A549 (cell line): ENCODE measurements around the gene RPL35.
A peak's percentile ranks its signal among the peaks of the same experiment; 100 is the strongest.

Source experiments
- CHD2 ChIP-seq: fragments of 150-350 bp; IDR thresholded peaks from 2 replicates; pipeline ENCODE4 v1.6.1; 2014; ENCODE audit warnings: low read length; ENCODE audit not compliant: partially characterized antibody
- EP300 ChIP-seq, 2 experiments: fragments of >200 bp; sonication (Bioruptor Twin); formaldehyde crosslinking; IDR thresholded peaks; 2 replicates in 1 of 2; 3 replicates in 1 of 2; pipeline ENCODE4 v1.6.1; 2016 to 2017
- ESRRA ChIP-seq: fragments of 150-350 bp; IDR thresholded peaks from 2 replicates; pipeline ENCODE4 v1.6.1; 2014; ENCODE audit warnings: mild to moderate bottlenecking, low read length, borderline replicate concordance
- JUN ChIP-seq, 2 experiments: fragments of >200 bp; sonication (Bioruptor Twin); formaldehyde crosslinking; IDR thresholded peaks; 2 replicates in 1 of 2; 3 replicates in 1 of 2; pipeline ENCODE4 v1.6.1; 2016 to 2017
- MAFK ChIP-seq: fragments of 450-650 bp; IDR thresholded peaks from 2 replicates; pipeline ENCODE4 v1.6.1; 2014; ENCODE audit not compliant: partially characterized antibody
- MAZ ChIP-seq: fragments of 150-350 bp; IDR thresholded peaks from 2 replicates; pipeline ENCODE4 v1.6.1; 2014; ENCODE audit warnings: antibody characterized with exemption, low read depth, low read length, borderline replicate concordance
- POLR2A ChIP-seq: IDR thresholded peaks from 2 replicates; pipeline ENCODE4 v1.6.1; 2012; ENCODE audit warnings: mild to moderate bottlenecking, low read length
- POLR2AphosphoS2 ChIP-seq: conservative IDR thresholded peaks from 2 replicates; pipeline ENCODE4 v1.6.1; 2012; ENCODE audit warnings: low read length, improper control_type of control experiment, inconsistent platforms
- RAD21 ChIP-seq, 2 experiments: fragments of >200 bp in 1 of 2; sonication (Bioruptor Twin) in 1 of 2; formaldehyde crosslinking in 1 of 2; IDR thresholded peaks in 1 of 2; conservative IDR thresholded peaks in 1 of 2; 2 replicates in 1 of 2; 3 replicates in 1 of 2; pipeline ENCODE4 v1.6.1; 2012 to 2018; ENCODE audit warnings: inconsistent platforms in 1 of 2
- TF ChIP-seq, protein P1 (sequence below): fragments of >200 bp; sonication (Bioruptor Twin); formaldehyde crosslinking; IDR thresholded peaks from 3 replicates; pipeline ENCODE4 v1.5.1; 2016
- TF ChIP-seq, protein P2 (sequence below): IDR thresholded peaks from 2 replicates; pipeline ENCODE4 v1.6.1; 2012

DNA sequence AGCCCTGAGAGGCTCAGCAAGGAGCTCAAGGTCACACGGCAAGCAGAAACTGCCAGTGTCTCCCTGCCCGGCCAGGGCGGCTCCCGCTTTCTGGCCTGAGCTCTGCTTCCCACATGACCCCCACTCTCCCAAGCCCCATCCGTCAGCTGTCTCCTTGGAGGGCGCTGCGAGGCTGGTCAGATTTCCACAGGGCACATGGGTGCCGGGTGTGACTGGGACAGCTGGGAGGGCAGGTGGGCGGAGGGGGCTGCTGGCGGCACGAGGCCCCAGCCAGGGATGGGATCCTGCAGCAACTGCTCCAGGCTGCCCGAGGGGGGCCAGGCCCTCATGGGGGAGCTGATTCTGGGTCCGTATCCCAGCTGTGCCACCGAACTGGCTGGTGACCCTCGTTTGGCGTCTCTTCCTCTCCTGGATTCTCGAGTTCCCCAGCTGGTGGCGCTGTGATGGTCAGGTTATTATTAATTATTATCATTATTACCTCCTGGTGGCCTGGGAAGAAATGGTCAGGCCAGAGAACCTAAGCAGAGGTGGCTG is 21.4 kb downstream of the RPL35 start:
- TF ChIP-seq, protein P1, sequence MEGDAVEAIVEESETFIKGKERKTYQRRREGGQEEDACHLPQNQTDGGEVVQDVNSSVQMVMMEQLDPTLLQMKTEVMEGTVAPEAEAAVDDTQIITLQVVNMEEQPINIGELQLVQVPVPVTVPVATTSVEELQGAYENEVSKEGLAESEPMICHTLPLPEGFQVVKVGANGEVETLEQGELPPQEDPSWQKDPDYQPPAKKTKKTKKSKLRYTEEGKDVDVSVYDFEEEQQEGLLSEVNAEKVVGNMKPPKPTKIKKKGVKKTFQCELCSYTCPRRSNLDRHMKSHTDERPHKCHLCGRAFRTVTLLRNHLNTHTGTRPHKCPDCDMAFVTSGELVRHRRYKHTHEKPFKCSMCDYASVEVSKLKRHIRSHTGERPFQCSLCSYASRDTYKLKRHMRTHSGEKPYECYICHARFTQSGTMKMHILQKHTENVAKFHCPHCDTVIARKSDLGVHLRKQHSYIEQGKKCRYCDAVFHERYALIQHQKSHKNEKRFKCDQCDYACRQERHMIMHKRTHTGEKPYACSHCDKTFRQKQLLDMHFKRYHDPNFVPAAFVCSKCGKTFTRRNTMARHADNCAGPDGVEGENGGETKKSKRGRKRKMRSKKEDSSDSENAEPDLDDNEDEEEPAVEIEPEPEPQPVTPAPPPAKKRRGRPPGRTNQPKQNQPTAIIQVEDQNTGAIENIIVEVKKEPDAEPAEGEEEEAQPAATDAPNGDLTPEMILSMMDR, result peak; percentile 25; the same call in 2 of the 3 replicates
- TF ChIP-seq POLR2A, result no peak
- no peak for TF ChIP-seq ESRRA
- no peak for TF ChIP-seq RAD21 (conservative IDR thresholded peaks at IDR 0.05 in 1 of 2, IDR thresholded peaks at IDR 0.05 in 1 of 2)
- TF ChIP-seq CHD2, result no peak
- TF ChIP-seq EP300 (IDR thresholded peaks at IDR 0.05), result no peak
- TF ChIP-seq, protein P2, sequence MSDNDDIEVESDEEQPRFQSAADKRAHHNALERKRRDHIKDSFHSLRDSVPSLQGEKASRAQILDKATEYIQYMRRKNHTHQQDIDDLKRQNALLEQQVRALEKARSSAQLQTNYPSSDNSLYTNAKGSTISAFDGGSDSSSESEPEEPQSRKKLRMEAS, result no peak
- no peak for TF ChIP-seq POLR2AphosphoS2
- TF ChIP-seq MAZ, result no peak
- TF ChIP-seq MAFK, result no peak
- TF ChIP-seq JUN (IDR thresholded peaks at IDR 0.05), result no peak
